Fibroblast of skin of left quadriceps (primary cell): ENCODE measurements around the gene SLC5A4.
"Not testable (repeated sequence)": the region's sequence is repeated elsewhere in the genome, so short reads cannot be mapped to it uniquely, and the experiment has no call there.

Experiments
- DNase-seq, 2 experiments: peaks; one replicate each; pipeline ENCODE4 v3.0.0-alpha.2; 2013; ENCODE audit warnings: low read depth in 2 of 2

Gene SLC5A4

DNA sequence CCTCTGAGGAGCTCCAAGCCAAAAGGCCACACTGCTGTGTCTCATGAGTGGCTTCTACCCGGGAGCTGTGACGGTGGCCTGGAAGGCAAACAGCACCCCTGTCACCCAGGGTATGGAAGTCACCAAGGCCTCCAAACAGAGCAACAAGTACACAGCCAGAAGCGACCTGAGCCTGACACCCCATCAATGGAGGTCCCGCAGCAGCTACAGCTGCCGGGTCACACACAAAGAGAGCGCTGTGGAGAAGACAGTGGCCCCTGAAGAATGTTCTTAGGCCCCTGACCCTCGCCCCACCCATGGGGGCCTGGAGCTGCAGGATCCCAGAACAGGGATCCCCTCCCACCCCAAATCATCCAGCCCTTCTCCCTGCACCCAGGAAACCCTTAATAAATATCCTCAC lies 55.2 kb downstream of the SLC5A4 start:
- DNase-seq, result no peak

DNA sequence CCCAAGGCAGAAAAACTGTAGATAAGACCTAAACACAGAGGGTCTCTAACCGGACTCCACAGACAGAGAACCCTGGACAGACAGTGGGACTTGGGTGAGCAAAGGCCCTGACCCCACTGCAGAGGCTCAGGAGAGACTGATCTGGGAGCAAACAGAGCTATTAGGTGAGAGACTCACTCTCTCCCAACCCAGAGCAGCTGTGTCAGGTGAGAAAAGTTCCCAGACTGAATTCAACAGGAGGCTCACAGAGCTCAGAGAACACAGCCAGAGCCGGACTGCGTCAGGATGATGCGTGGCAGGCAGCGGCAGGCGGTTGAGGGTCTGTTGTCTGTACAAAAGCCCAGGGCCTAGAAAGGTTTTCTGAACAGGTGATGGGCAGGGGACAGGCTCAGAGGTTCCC lies 55.8 kb downstream of the SLC5A4 start:
- DNase-seq, result no peak

DNA sequence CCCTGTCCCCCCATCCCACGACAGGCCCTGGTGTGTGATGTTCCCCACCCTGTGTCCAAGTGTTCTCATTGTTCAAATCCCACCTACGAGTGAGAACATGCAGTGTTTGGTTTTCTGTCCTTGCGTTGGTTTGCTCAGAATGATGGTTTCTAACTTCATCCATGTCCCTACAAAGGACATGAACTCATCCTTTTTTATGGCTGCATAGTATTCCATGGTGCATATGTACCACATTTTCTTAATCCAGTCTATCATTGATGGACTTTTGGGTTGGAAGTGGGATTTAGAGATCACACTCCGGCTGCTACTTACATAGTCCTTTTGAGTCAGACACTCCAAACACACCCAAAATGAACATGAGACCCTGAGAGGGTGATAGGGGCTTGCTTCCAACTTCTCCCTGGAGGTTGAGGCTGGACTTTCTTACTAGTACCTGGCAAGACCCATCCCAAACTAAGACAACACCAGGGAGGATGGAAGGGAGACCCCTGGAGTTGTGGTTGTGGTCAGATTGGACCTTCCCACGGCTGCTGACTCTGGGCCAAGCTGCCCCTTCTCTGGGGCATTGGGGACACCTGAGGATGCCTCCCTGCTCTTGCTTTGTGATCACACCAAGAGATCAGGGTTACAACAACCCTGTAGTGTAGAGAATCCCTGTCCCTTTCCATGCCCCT lies 57.5 kb downstream of the SLC5A4 start:
- not testable (repeated sequence) for DNase-seq

DNA sequence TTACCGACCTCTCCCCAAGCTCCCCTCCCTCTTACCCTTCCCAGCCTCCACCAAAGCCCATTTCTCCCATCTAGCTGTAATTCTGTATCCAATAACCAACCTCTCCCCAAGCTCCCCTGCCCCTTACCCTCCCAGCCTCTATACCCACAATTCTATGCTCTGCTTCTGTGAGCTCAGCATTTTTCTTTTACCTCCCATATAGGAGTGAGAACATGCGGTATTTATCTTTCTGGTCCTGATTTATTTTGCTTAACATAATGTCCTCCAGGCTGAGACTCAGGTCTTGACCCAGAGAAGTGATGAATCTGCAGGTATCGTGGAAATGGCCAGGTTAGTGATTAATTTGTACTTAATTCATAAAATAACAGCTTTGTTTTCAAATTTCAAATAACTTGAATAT lies 59.2 kb downstream of the SLC5A4 start:
- not testable (repeated sequence) for DNase-seq

DNA sequence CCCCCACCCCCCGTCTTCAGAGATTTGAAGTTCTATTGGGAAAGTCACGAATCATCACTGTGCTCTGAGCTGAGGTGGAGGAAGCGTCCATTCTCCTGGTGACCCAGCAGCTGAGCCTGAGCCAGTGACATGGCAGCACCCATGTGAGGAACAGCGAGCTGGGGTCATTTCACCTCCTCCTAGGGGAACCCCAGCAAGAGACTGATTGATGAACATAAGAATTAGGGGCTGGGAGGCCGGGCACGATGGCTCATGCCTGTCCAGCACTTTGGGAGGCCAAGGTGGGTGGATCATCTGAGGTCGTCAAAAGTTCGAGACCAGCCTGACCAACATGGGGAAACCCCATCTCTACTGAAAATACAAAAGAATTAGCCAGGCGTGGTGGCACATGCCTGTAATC lies 61.8 kb downstream of the SLC5A4 start:
- DNase-seq, result not testable (repeated sequence)

DNA sequence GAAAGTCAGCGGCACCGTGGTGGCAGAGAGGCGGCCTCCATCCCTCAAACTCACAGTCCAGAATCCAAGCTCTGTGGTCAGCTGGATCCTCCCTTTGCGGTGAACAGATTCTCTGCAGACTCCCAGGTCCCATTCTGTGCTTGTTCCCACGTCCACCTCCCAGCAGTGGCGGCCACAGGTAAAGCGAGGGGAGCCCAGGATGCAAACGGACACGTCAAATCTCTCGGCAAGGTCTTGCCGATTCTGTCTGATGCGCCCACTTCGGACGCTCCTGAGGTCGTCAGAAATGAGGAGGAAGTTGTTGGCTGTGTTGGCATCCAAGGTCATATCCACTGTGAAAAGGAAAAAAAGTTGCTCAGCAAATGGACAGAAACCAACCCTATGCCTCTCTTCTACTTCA lies 64.1 kb downstream of the SLC5A4 start:
- DNase-seq, result not testable (repeated sequence)

DNA sequence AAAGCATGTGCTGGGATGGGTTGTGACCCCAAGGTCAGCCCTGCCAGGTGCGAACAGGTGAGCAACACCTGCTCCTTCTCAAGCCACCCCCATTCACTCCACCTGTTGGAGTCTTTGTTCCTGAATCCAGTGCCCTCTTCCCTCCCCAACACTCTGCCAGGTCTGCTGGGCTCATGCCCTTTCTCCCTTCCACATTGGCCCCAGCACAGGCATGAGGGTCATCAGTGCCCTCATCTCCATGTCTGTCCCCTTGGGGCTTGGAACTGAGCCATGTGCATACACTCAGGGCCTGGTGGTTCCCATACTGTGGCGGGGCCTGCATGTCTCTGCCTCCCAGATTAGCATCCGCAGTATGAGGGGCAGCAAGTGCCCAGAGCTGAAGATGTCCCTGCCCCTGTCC lies 69.3 kb downstream of the SLC5A4 start:
- DNase-seq, result no peak

DNA sequence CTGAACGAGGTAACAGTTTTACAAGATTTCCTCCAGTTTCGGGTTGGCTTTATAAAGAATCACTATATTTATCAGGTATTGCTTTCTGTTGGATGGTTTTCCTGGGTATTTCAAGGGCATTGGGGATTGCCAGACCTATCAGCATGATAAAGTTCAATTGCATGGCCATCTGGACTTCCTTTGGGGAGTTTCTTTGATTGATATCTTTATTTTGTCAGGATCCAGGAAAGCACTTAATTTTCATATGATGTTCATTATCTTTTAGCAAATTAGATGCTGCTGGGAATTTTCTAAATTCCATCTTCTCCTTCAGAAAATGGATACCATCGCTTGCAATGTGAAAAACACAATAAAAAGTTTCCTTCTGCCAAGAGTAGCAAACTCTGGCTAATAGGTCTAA lies 71.5 kb downstream of the SLC5A4 start:
- no peak for DNase-seq

DNA sequence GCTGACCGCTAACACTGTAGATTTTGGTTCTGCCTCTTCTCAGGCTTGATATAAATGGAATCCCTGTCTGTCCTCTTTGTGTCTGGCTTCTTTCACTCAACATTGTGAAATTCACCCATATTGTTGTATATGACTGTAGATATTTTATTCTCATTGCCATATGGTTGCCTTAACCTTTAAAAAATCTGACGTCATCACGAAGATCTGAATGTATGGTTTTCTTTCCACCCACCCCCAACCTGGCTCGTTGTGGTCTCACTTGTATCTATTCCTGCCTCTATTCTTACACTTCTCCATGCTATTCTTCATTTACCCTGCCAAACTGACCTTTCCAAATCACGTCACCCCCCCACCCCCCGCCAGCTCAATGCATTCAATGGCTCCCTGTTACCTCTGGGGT lies 74.1 kb downstream of the SLC5A4 start:
- no peak for DNase-seq

DNA sequence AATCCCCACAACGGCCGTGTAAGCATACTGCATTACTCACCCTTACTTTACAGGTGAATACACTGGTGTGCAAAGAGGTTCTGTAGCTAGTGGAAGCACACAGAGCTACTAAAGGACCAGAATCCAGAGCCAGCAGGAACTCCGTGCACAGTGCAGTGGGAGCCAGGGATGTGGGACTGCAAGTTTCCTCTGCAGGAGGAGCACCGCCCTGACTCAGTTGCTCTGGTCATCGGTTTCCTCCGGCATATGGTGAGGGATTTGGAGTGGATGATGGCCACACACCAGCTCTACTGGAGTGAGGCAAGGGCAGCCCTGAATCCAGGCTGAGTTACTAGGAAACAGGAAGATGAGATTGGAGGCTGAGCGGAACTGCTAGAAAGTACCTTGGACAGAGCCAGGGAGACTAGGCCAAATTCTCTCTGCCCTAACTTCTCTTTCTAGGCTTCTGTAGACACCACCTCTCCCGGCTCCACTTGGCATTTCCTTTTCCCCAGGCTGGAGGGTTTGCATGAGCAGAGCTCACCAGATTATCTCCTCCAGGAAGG lies 77.9 kb downstream of the SLC5A4 start:
- DNase-seq, result no peak

DNA sequence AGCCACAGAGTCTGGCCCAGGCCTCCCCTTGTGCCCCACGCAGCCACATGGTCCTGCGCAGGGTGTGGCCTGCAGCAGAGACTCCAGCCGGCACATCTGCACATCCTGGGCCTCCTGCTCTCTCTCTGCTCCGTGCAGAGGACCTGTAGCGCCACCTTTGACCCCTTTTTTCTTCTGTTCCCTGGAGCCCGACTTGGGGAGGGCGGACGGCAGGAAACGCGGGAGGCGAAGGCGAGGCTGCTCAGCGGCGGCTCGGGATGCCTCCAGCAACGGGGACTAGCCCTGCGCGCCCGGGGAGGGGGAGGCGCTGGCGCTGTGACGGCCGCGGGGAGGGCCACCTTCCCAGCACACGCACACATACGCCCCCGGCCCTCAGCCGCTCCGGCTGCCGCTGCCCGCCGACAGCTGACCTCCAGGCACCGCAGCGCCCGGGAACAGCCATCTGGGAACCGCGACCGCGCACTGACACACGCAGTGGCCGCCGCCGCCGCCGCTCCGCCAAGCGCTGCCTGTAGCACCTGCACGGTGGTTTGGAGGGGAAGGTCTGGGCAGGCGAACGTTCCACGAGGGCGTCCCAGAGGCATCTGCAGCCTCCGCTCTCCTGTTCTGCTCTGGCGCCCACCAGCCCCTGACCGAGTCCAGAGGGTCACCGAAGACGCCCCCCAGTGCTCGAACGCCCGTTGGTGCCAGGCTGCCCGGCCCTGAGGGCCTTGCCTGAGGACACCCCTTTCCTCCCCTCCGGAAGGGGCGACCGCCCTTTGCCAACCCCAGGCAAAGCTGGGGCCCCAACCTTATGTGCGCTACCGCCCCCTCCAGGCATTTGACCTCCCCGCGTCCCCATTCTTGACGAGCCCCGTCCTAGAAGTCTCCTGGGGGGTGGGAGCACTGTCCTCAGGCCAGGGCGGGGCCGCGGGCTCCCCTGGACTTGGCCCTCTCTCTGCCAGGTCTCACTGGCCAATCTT lies 79.2 kb downstream of the SLC5A4 start:
- DNase-seq, result no peak

DNA sequence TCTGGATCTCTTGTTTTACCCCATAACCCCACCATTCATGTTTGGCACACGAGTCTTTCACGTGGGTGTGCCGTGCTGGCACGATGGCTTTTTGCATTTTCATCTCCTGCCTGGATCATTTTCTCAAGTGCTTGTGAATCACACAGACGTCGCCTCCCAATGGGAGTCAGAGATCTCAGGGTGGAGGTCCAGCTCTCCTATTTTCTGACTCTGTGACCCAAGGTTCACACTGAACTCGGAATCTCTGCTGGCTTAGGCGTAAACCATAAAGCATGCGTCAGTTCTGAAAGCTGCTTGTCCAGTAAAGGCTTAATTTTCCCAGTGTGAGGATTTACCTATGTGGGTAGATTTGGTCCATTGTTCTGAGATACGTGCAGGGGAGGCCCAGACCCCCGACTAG lies 80.0 kb downstream of the SLC5A4 start:
- no peak for DNase-seq
